GM12878 (cell line): ENCODE data around the gene TMBIM6. TPM values are rescaled to one million over a fixed set of nuclear protein-coding genes. Genes with fewer than 3 reads are reported as not detected.

ENCODE experiments used
- ATAC-seq: fragments of 200-7000 bp; cut with Tn5 transposase; 3 replicates; pipeline ENCODE4 v1.9.1; 2020; ENCODE audit warnings: mild to moderate bottlenecking, moderate library complexity
- BruUV-seq: library from RNA; stranded (reverse); fragments of 400-500 nt; replicated peaks from 2 replicates; lab custom pipeline; 2021; lab: Mats Ljungman, UMichigan
- CTCF ChIA-PET: fragments of 300-600 bp; sonication (Branson Sonifier 250); formaldehyde crosslinking; extraction: SDS; loops from one replicate; lab custom pipeline; 2021; ENCODE audit warnings: inconsistent platforms; lab: Yijun Ruan, JAX
- POLR2A ChIA-PET: fragments of 350-600 bp; formaldehyde crosslinking; extraction: SDS; loops from one replicate; lab custom pipeline; 2021; ENCODE audit warnings: inconsistent platforms; lab: Charles Lee
- RAD21 ChIA-PET: fragments of 300-600 bp; sonication (Branson Sonifier 250); formaldehyde crosslinking; loops from one replicate; lab custom pipeline; 2023; ENCODE audit warnings: antibody characterized with exemption; ENCODE audit not compliant: unreplicated experiment; lab: Charles Lee
- SMC1A ChIA-PET: fragments of 300-600 bp; sonication (Branson Sonifier 250); formaldehyde crosslinking; loops from one replicate; lab custom pipeline; 2023; ENCODE audit not compliant: unreplicated experiment, uncharacterized antibody; lab: Charles Lee
- DNase-seq: peaks from one replicate; pipeline ENCODE4 v3.0.0-alpha.2; 2011; ENCODE audit warnings: low read depth, low spot score
- FAIRE-seq: peaks from 3 replicates; lab custom pipeline; 2011; peaks lifted over from hg19 to GRCh38; lab: Jason Lieb, UNC
- H2AFZ ChIP-seq: 2 replicates; pipeline ENCODE4 v1.6.0; 2011; ENCODE audit warnings: low read depth, low read length, control low read depth; ENCODE audit not compliant: control insufficient read depth
- H3K27ac ChIP-seq: 2 replicates; pipeline ENCODE4 v1.5.1; 2011; ENCODE audit warnings: control low read depth; ENCODE audit not compliant: control insufficient read depth, insufficient read depth
- H3K27me3 ChIP-seq, 2 experiments: replicated peaks in 1 of 2; 2 replicates each; pipeline versions ENCODE4 v1.6.0 to v1.6.1; 2011; ENCODE audit warnings: low read length in 1 of 2; ENCODE audit not compliant: control insufficient read depth in 2 of 2, insufficient read depth in 2 of 2
- H3K36me3 ChIP-seq, 2 experiments: 2 replicates each; pipeline ENCODE4 v1.5.1; 2011; ENCODE audit warnings: low read length in 1 of 2; ENCODE audit not compliant: control insufficient read depth in 2 of 2, insufficient read depth in 2 of 2
- H3K4me1 ChIP-seq: 2 replicates; pipeline ENCODE4 v1.6.1; 2011; ENCODE audit warnings: mild to moderate bottlenecking, low read length, moderate library complexity, mixed read lengths; ENCODE audit not compliant: control insufficient read depth, insufficient read depth
- H3K4me2 ChIP-seq: 2 replicates; pipeline ENCODE4 v1.6.0; 2011; ENCODE audit warnings: control low read depth; ENCODE audit not compliant: control insufficient read depth, insufficient read depth
- H3K4me3 ChIP-seq: fragments of 200-600 bp; sonication (generic); 2 replicates; pipeline ENCODE4 v1.5.1; 2016
- H3K79me2 ChIP-seq: 2 replicates; pipeline ENCODE4 v1.6.0; 2011; ENCODE audit warnings: low read length; ENCODE audit not compliant: control insufficient read depth, insufficient read depth
- H3K9ac ChIP-seq: 2 replicates; pipeline ENCODE4 v1.8.0; 2011; ENCODE audit warnings: low read length, control low read depth, mixed read lengths; ENCODE audit not compliant: control insufficient read depth, insufficient read depth
- H3K9me3 ChIP-seq: replicated peaks from 3 replicates; pipeline ENCODE4 v1.5.1; 2011; ENCODE audit warnings: mild to moderate bottlenecking, low read length; ENCODE audit not compliant: control insufficient read depth, insufficient read depth
- H4K20me1 ChIP-seq: 2 replicates; pipeline ENCODE4 v1.6.0; 2011; ENCODE audit not compliant: control insufficient read depth, insufficient read depth
- CBX5 ChIP-seq: sonication (generic); IDR thresholded peaks from 2 replicates; pipeline ENCODE4 v1.6.1; 2016; ENCODE audit warnings: low read depth, moderate library complexity, mild to moderate bottlenecking, inconsistent platforms
- CEBPB ChIP-seq, 2 experiments: fragments of 150-350 bp in 1 of 2; IDR thresholded peaks; 2 replicates each; pipeline ENCODE4 v1.6.1; 2012 to 2014; ENCODE audit warnings: low read depth in 2 of 2, low read length in 2 of 2, borderline replicate concordance in 1 of 2, inconsistent platforms in 1 of 2
- GABPA ChIP-seq: IDR thresholded peaks from 2 replicates; pipeline ENCODE4 v1.6.1; 2014; ENCODE audit warnings: antibody characterized with exemption, low read depth, mild to moderate bottlenecking, inconsistent platforms
- HDAC2 ChIP-seq: fragments of 200-600 bp; sonication (generic); IDR thresholded peaks from 2 replicates; pipeline ENCODE4 v1.6.1; 2017
- IRF3 ChIP-seq: fragments of 450-650 bp; IDR thresholded peaks from 2 replicates; pipeline ENCODE4 v1.6.1; 2014; ENCODE audit warnings: mild to moderate bottlenecking
- IRF4 ChIP-seq: IDR thresholded peaks from 2 replicates; pipeline ENCODE4 v1.6.1; 2011; ENCODE audit warnings: low read depth, low read length
- IRF5 ChIP-seq: fragments of 450-650 bp; IDR thresholded peaks from 2 replicates; pipeline ENCODE4 v1.6.1; 2017; ENCODE audit warnings: borderline replicate concordance
- MTA3 ChIP-seq: IDR thresholded peaks from 2 replicates; pipeline ENCODE4 v1.6.1; 2012; ENCODE audit warnings: low read length, inconsistent platforms, borderline replicate concordance
- MXI1 ChIP-seq: fragments of 150-350 bp; IDR thresholded peaks from 2 replicates; pipeline ENCODE4 v1.6.1; 2011; ENCODE audit warnings: low read depth, mild to moderate bottlenecking, inconsistent platforms, low read length, improper control_type of control experiment
- SRF ChIP-seq, 2 experiments: IDR thresholded peaks; 2 replicates each; pipeline ENCODE4 v1.6.1; 2011; ENCODE audit warnings: low read depth in 2 of 2, low read length in 2 of 2, mild to moderate bottlenecking in 1 of 2, moderate library complexity in 1 of 2
- WRNIP1 ChIP-seq: IDR thresholded peaks from 2 replicates; pipeline ENCODE4 v1.6.1; 2011; ENCODE audit warnings: low read depth, low read length, improper control_type of control experiment, borderline replicate concordance
- ZSCAN29 ChIP-seq: fragments of 450-650 bp; IDR thresholded peaks from 2 replicates; pipeline ENCODE4 v1.6.1; 2017; ENCODE audit warnings: mild to moderate bottlenecking, moderate library complexity
- WGBS: methylation state at CpG from one replicate; pipeline ENCODE4 v1.1.6; 2016; ENCODE audit warnings: low lambda C conversion rate; ENCODE audit not compliant: insufficient replicate concordance, insufficient coverage; ENCODE audit errors: missing lambda C conversion rate; 5-methylcytosine and 5-hydroxymethylcytosine counted together
- in situ Hi-C: fragments of 300-500 bp; cut with MboI; formaldehyde crosslinking; loops from 9 replicates; pipeline ENCODE4 v1.14.3; 2018; ENCODE audit warnings: mixed read lengths
- intact Hi-C: fragments of 100-400 bp; cut with micrococcal nuclease; formaldehyde crosslinking; loops from one replicate; pipeline ENCODE4 v1.14.2; 2022; ENCODE audit not compliant: unreplicated experiment
- polyA plus RNA-seq, 11 experiments: library from polyadenylated mRNA; depleted of rRNA in 4 of 11; unstranded in 6 of 11; stranded (reverse) in 5 of 11; fragments of >200 nt; fragmentation: Nextera tagmentation in 4 of 11; fragmentation: Illumina TruSeq in 1 of 11; extraction: Ambion mirVana in 4 of 11; extraction: Trizol in 1 of 11; gene quantifications; 1 replicate in 1 of 11; 2 replicates in 10 of 11; pipeline versions ENCODE4 v1.2.1 to v1.2.3, GENCODE V29; 2011 to 2016; ENCODE audit warnings: inconsistent platforms in 2 of 11, missing spikeins in 2 of 11, low read depth in 1 of 11
- total RNA-seq, 4 experiments: library from RNA; depleted of rRNA in 3 of 4; stranded (reverse); fragments of >200 nt in 3 of 4; fragmentation: Illumina TruSeq in 1 of 4; extraction: Trizol in 1 of 4; gene quantifications; 2 replicates each; pipeline versions ENCODE4 v1.2.1 to v1.2.3, GENCODE V29; 2013 to 2021
- TF ChIP-seq, protein P1 (sequence below): fragments of 450-650 bp; conservative IDR thresholded peaks from 2 replicates; pipeline ENCODE4 v1.6.1; 2017; ENCODE audit warnings: mild to moderate bottlenecking, moderate library complexity
- TF ChIP-seq, protein P2 (sequence below): IDR thresholded peaks from 2 replicates; pipeline ENCODE4 v1.6.1; 2011; ENCODE audit warnings: mild to moderate bottlenecking, low read depth, low read length, moderate library complexity; ENCODE audit not compliant: insufficient replicate concordance
- TF ChIP-seq, protein P3 (sequence below): IDR thresholded peaks from 2 replicates; pipeline ENCODE4 v1.6.1; 2011; ENCODE audit warnings: borderline replicate concordance, low read depth, mild to moderate bottlenecking, moderate library complexity, low read length; ENCODE audit not compliant: insufficient read depth, poor library complexity, severe bottlenecking

TMBIM6 gene
- total and polyA plus RNA-seq, 10 of the 15 experiments (the other 5 are each of a cell fraction or from before 2014, with no cell fraction given): 224 to 1,192 (median 379) TPM

GRCh38 chr12:49766115-49766455 lies 24.7 kb downstream of the TMBIM6 start (continued):
- TF ChIP-seq IRF3 (no peak), ZSCAN29 (no peak), CBX5 (no peak), SRF (IDR thresholded peaks at IDR 0.05; ENCODE audit: low read depth in 2 of 2, low read length in 2 of 2) (no peak)
- TF ChIP-seq, protein P1, sequence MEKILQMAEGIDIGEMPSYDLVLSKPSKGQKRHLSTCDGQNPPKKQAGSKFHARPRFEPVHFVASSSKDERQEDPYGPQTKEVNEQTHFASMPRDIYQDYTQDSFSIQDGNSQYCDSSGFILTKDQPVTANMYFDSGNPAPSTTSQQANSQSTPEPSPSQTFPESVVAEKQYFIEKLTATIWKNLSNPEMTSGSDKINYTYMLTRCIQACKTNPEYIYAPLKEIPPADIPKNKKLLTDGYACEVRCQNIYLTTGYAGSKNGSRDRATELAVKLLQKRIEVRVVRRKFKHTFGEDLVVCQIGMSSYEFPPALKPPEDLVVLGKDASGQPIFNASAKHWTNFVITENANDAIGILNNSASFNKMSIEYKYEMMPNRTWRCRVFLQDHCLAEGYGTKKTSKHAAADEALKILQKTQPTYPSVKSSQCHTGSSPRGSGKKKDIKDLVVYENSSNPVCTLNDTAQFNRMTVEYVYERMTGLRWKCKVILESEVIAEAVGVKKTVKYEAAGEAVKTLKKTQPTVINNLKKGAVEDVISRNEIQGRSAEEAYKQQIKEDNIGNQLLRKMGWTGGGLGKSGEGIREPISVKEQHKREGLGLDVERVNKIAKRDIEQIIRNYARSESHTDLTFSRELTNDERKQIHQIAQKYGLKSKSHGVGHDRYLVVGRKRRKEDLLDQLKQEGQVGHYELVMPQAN: no peak
- TF ChIP-seq, all 136 proteins: peak for 0

DNA sequence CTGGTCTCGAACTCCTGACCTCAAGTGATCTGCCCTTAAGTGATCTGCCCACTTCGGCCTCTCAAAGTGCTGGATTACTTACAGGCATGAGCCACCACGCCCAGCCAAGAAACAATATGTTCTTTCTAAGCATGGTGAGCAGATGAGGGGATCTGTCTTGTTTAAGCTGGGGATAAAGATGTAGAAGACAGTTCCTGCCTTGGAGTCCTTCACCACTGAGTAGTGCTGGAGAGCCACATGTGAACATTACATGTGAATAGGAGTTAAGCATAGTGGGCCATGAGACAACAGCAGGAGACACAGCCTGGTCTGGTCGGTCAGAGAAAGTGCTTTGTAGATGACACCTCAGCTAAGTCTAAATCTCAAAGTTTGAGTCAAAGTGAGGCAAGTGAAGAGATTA lies 26.0 kb downstream of the TMBIM6 start:
- peaks cover 7% of the 10 kb centered on the region; the same call in 1 of the 2 replicates for H4K20me1 ChIP-seq
- in situ Hi-C loops: no loop called here
- WGBS: 38% methylated on average over 4 of the region's 4 CpGs
- no peak for FAIRE-seq
- peaks cover 21% of the 10 kb centered on the region for H3K4me1 ChIP-seq
- ChIA-PET SMC1A (interaction anchor here (0.9 to 1.1 kb wide), 3 partner anchors 10 to 26 kb away, joined by 3 to 5 read pairs (median 3); partner anchors contain the start of gene TMBIM6), CTCF (interaction anchor here (0.8 to 2.2 kb wide), 3 partner anchors 26 to 99 kb away, joined by 3 to 7 read pairs (median 5); partner anchors contain the start of gene TMBIM6), POLR2A (interaction anchor here (0.7 kb wide), 1 partner anchor 622 kb away, joined by 4 read pairs; no protein-coding TSS in a partner anchor), RAD21 (interaction anchor here (1.4 kb wide), 1 partner anchor 72 kb away, joined by 3 read pairs; no protein-coding TSS in a partner anchor)
- no peak for TF ChIP-seq WRNIP1
- TF ChIP-seq HDAC2: no peak
- TF ChIP-seq CEBPB (IDR thresholded peaks at IDR 0.05; ENCODE audit: borderline replicate concordance in 1 of 2, low read depth in 2 of 2, low read length in 2 of 2): no peak
- no peak for TF ChIP-seq IRF5
- no peak for TF ChIP-seq GABPA
- TF ChIP-seq, protein P2, sequence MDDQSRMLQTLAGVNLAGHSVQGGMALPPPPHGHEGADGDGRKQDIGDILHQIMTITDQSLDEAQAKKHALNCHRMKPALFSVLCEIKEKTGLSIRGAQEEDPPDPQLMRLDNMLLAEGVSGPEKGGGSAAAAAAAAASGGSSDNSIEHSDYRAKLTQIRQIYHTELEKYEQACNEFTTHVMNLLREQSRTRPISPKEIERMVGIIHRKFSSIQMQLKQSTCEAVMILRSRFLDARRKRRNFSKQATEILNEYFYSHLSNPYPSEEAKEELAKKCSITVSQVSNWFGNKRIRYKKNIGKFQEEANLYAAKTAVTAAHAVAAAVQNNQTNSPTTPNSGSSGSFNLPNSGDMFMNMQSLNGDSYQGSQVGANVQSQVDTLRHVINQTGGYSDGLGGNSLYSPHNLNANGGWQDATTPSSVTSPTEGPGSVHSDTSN: no peak
- TF ChIP-seq MTA3: no peak
- no peak for TF ChIP-seq IRF4
- no peak for TF ChIP-seq MXI1
- TF ChIP-seq, protein P3, sequence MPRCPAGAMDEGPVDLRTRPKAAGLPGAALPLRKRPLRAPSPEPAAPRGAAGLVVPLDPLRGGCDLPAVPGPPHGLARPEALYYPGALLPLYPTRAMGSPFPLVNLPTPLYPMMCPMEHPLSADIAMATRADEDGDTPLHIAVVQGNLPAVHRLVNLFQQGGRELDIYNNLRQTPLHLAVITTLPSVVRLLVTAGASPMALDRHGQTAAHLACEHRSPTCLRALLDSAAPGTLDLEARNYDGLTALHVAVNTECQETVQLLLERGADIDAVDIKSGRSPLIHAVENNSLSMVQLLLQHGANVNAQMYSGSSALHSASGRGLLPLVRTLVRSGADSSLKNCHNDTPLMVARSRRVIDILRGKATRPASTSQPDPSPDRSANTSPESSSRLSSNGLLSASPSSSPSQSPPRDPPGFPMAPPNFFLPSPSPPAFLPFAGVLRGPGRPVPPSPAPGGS: no peak
- no peak overlapping the region for H3K4me3 ChIP-seq
- H3K36me3 ChIP-seq: peaks cover 17 to 18% of the 10 kb centered on the region in 2 experiments
- no TSS peak for BruUV-seq
- H3K4me2 ChIP-seq: no peak overlapping the region
- H3K27me3 ChIP-seq: no peaks in the 10 kb centered on the region
- no peak overlapping the region for H2AFZ ChIP-seq
- no peak for ATAC-seq
- no peak overlapping the region for H3K9ac ChIP-seq
- no peak for DNase-seq
- no peaks in the 10 kb centered on the region; the same call in 1 of the 2 replicates for H3K79me2 ChIP-seq
- intact Hi-C loops: no loop called here
- H3K27ac ChIP-seq: no peak overlapping the region
- no peaks in the 10 kb centered on the region for H3K9me3 ChIP-seq
